ENCODE data around the gene LUZP1. TPM values are rescaled to one million over a fixed set of nuclear protein-coding genes. Genes with fewer than 3 reads are reported as not detected.

Gene LUZP1
- total and polyA plus RNA-seq, 10 donors: 1.7 to 51.6 (median 31.6) TPM

GRCh38 chr1:23202263-23202749 is 33.6 kb upstream of the LUZP1 start:
- H3K36me3 ChIP-seq: no peaks in the 10 kb centered on the region
- TF ChIP-seq, protein P1, sequence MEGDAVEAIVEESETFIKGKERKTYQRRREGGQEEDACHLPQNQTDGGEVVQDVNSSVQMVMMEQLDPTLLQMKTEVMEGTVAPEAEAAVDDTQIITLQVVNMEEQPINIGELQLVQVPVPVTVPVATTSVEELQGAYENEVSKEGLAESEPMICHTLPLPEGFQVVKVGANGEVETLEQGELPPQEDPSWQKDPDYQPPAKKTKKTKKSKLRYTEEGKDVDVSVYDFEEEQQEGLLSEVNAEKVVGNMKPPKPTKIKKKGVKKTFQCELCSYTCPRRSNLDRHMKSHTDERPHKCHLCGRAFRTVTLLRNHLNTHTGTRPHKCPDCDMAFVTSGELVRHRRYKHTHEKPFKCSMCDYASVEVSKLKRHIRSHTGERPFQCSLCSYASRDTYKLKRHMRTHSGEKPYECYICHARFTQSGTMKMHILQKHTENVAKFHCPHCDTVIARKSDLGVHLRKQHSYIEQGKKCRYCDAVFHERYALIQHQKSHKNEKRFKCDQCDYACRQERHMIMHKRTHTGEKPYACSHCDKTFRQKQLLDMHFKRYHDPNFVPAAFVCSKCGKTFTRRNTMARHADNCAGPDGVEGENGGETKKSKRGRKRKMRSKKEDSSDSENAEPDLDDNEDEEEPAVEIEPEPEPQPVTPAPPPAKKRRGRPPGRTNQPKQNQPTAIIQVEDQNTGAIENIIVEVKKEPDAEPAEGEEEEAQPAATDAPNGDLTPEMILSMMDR (IDR thresholded peaks at IDR 0.05 in 8 of 11, conservative IDR thresholded peaks at IDR 0.05 in 3 of 11): no peak
- TF ChIP-seq POLR2AphosphoS5 (IDR thresholded peaks at IDR 0.05) (no peak), POLR2A (IDR thresholded peaks at IDR 0.05) (no peak)
- no peak overlapping the region for H3K27ac ChIP-seq
- H3K4me3 ChIP-seq: no peak overlapping the region
- no peak for DNase-seq
- H3K27me3 ChIP-seq (replicated peaks in 1 of 7): peaks cover 0 to 11% (median 0%) of the 10 kb centered on the region in 7 donors
- WGBS, 5 donors: 43 to 51% (median 48%) methylated on average over 3 of the region's 3 CpGs
- no peaks in the 10 kb centered on the region for H3K4me1 ChIP-seq
- no peaks in the 10 kb centered on the region for H3K9me3 ChIP-seq
- intact Hi-C loops (cut with DNase I; ENCODE audit: low total_unique reads): no loop called here

- no peak for TF ChIP-seq POLR2AphosphoS5 (IDR thresholded peaks at IDR 0.05)
- no peak for TF ChIP-seq POLR2A (IDR thresholded peaks at IDR 0.05)
- TF ChIP-seq, protein P1 (IDR thresholded peaks at IDR 0.05 in 8 of 11, conservative IDR thresholded peaks at IDR 0.05 in 3 of 11): no peak
- Histone ChIP-seq H3K27me3 (replicated peaks in 1 of 7) (peaks cover 0 to 10% (median 0%) of the 10 kb centered on the region in 7 donors), H3K36me3 (no peaks in the 10 kb centered on the region), H3K4me1 (no peaks in the 10 kb centered on the region), H3K4me3 (no peak overlapping the region), H3K27ac (no peak overlapping the region), H3K9me3 (no peaks in the 10 kb centered on the region)
- DNase-seq: no peak
- intact Hi-C loops (cut with DNase I; ENCODE audit: low total_unique reads): no loop called here
- 76 to 100% (median 85%) methylated on average over 1 of the region's 1 CpG for WGBS, 5 donors
These were observed 32.2 kb upstream of the LUZP1 start for GRCh38 chr1:23200883-23201282.

DNA sequence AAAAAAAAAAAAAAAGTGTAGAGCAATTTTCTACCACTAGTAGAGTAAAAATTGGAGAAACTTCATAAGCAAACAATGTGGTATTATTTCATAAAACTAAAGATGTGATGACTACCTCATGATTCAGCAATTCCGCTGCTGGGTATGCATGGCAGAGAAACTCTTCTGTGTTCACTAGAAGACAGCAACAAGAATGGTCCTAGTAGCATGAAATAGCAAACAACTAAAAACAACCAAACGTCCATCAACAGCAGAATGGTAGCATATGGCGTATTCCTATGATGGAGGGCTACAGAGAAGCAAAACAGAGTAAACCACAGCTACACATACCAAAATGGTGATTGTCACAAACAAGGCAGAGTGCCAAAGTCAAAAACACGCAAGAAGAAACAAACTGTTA is 29.7 kb upstream of the LUZP1 start:
- H3K27ac ChIP-seq: no peak overlapping the region
- no peak for TF ChIP-seq POLR2AphosphoS5 (IDR thresholded peaks at IDR 0.05)
- TF ChIP-seq POLR2A (IDR thresholded peaks at IDR 0.05): no peak
- TF ChIP-seq, protein P1 (IDR thresholded peaks at IDR 0.05 in 8 of 11, conservative IDR thresholded peaks at IDR 0.05 in 3 of 11): no peak
- 71 to 88% (median 76%) methylated on average over 4 of the region's 4 CpGs for WGBS, 5 donors
- H3K27me3 ChIP-seq (replicated peaks in 1 of 7): peaks cover 0 to 11% (median 0%) of the 10 kb centered on the region in 7 donors
- no peaks in the 10 kb centered on the region for H3K4me1 ChIP-seq
- no peaks in the 10 kb centered on the region for H3K9me3 ChIP-seq
- H3K4me3 ChIP-seq: no peak overlapping the region
- no peaks in the 10 kb centered on the region for H3K36me3 ChIP-seq
- intact Hi-C loops (cut with DNase I; ENCODE audit: low total_unique reads): no loop called here
- no peak for DNase-seq

DNA sequence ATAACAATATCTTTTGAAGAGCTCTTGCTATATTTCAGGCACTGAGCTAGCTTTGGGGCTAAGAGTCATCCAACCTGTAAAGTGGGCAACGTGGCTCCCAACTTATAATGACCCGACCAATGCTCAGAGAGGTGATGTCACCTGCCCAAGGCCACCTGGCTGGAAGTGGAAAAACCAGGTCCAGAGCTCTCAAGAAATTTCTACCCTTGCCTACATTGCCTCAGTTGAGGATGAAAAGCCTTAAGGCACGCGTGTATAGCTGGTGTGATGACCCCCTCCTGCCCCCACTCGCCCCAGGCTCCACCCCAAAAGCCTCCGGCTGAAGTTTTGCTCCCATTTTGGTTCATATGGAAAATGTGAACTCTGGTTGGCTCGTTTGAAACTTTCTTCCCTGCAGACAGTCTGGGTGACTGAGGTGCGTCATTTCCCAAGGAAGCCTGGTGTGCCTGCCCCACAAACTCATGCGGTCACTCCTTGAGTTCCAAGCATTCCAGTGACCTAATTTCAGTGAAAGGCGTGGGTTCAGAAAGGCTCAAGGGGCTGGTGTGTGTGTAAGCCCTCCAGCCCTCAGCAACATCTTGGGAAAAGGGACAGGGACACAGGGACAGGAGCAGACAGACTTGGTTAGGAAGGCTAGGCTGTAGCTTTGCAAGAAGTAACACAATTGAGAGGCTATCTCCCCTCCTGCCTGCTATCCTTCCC is 28.1 kb upstream of the LUZP1 start:
- Histone ChIP-seq H3K4me1 (no peaks in the 10 kb centered on the region), H3K4me3 (no peak overlapping the region), H3K36me3 (no peaks in the 10 kb centered on the region), H3K9me3 (no peaks in the 10 kb centered on the region), H3K27ac (no peak overlapping the region), H3K27me3 (replicated peaks in 1 of 7) (peaks cover 0 to 11% (median 0%) of the 10 kb centered on the region in 7 donors)
- TF ChIP-seq, protein P1 (IDR thresholded peaks at IDR 0.05 in 8 of 11, conservative IDR thresholded peaks at IDR 0.05 in 3 of 11): no peak
- TF ChIP-seq POLR2AphosphoS5 (IDR thresholded peaks at IDR 0.05): no peak
- no peak for TF ChIP-seq POLR2A (IDR thresholded peaks at IDR 0.05)
- DNase-seq: no peak
- 71 to 82% (median 76%) methylated on average over 10 of the region's 10 CpGs for WGBS, 5 donors
- intact Hi-C loops (cut with DNase I; ENCODE audit: low total_unique reads): no loop called here
